HG03108 (cell line): ENCODE measurements around the gene CAV1.

Experiments used
- ATAC-seq: cut with Tn5 transposase; IDR thresholded peaks from one replicate; pipeline ENCODE4 v1.9.1; 2021; ENCODE audit warnings: moderate library complexity; ENCODE audit not compliant: unreplicated experiment

The CAV1 gene

GRCh38 chr7:116553168-116553964 is 28.5 kb downstream of the CAV1 start:
- no peak for ATAC-seq

- no peak for ATAC-seq
Measured at GRCh38 chr7:116554436-116554835, 29.6 kb downstream of the CAV1 start.

- no peak for ATAC-seq
Measured at GRCh38 chr7:116554911-116555310, 30.1 kb downstream of the CAV1 start.

- ATAC-seq, result no peak
Measured at GRCh38 chr7:116557066-116557585, 32.3 kb downstream of the CAV1 start.

GRCh38 chr7:116557901-116558300 is 33.1 kb downstream of the CAV1 start:
- no peak for ATAC-seq

- ATAC-seq, result no peak
Measured at GRCh38 chr7:116560021-116560970, 35.5 kb downstream of the CAV1 start.

- no peak for ATAC-seq
Measured at GRCh38 chr7:116561697-116562483, 37.1 kb downstream of the CAV1 start.

- no peak for ATAC-seq
Measured at GRCh38 chr7:116562529-116563121, 37.8 kb downstream of the CAV1 start.

- no peak for ATAC-seq
Measured at GRCh38 chr7:116565981-116566380, 41.1 kb downstream of the CAV1 start.

GRCh38 chr7:116566666-116567065 is 41.8 kb downstream of the CAV1 start:
- no peak for ATAC-seq

GRCh38 chr7:116569737-116570136 is 44.9 kb downstream of the CAV1 start:
- ATAC-seq, result no peak

GRCh38 chr7:116570306-116570705 is 45.5 kb downstream of the CAV1 start:
- ATAC-seq, result no peak

GRCh38 chr7:116571037-116571436 is 46.2 kb downstream of the CAV1 start:
- no peak for ATAC-seq

- no peak for ATAC-seq
Measured at GRCh38 chr7:116571552-116571951, 46.7 kb downstream of the CAV1 start.

GRCh38 chr7:116572036-116572435 is 47.2 kb downstream of the CAV1 start:
- no peak for ATAC-seq

- ATAC-seq, result no peak
Measured at GRCh38 chr7:116573541-116573940, 48.7 kb downstream of the CAV1 start.

- ATAC-seq, result peak; percentile 35
Measured at GRCh38 chr7:116574025-116574822, 49.4 kb downstream of the CAV1 start.

GRCh38 chr7:116575853-116576252 is 51.0 kb downstream of the CAV1 start:
- no peak for ATAC-seq
